GM12875 (cell line): Measurements from ENCODE around the gene NUP62.
"Not testable (repeated sequence)": the region's sequence is repeated elsewhere in the genome, so short reads cannot be mapped to it uniquely, and the experiment has no call there.

Experiments
- H3K4me3 ChIP-seq: one replicate; pipeline ENCODE4 v1.5.1; 2011; ENCODE audit warnings: low read depth, low read length, control low read depth
- TF ChIP-seq, protein P1 (sequence below): IDR thresholded peaks from 2 replicates; pipeline ENCODE4 v1.5.1; 2011; ENCODE audit warnings: low read depth, mild to moderate bottlenecking, control low read depth, inconsistent platforms, low read length, moderate library complexity, borderline replicate concordance; ENCODE audit not compliant: insufficient read depth

NUP62 gene

DNA sequence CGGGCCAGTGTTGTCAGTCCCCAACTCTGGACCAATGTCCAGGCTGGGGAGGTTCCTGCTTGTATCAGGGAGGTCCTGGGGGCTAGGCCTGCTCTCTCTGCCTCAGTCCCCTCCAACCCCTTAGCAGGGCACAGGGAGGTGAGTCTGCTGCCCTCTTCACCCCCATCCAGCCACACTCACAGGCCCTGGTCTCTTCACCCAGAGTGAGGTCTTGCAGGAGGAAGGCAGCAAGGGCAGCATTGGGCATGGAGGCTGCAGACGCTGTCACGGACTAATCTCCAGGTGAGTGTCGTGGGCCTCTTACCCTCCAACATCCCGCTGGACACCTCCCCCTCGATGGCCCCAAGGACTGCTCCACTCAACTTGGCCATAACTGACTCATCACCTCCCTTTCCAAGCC, 43.5 kb upstream of the NUP62 start:
- TF ChIP-seq, protein P1, sequence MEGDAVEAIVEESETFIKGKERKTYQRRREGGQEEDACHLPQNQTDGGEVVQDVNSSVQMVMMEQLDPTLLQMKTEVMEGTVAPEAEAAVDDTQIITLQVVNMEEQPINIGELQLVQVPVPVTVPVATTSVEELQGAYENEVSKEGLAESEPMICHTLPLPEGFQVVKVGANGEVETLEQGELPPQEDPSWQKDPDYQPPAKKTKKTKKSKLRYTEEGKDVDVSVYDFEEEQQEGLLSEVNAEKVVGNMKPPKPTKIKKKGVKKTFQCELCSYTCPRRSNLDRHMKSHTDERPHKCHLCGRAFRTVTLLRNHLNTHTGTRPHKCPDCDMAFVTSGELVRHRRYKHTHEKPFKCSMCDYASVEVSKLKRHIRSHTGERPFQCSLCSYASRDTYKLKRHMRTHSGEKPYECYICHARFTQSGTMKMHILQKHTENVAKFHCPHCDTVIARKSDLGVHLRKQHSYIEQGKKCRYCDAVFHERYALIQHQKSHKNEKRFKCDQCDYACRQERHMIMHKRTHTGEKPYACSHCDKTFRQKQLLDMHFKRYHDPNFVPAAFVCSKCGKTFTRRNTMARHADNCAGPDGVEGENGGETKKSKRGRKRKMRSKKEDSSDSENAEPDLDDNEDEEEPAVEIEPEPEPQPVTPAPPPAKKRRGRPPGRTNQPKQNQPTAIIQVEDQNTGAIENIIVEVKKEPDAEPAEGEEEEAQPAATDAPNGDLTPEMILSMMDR, result no peak
- no peak overlapping the region for H3K4me3 ChIP-seq

DNA sequence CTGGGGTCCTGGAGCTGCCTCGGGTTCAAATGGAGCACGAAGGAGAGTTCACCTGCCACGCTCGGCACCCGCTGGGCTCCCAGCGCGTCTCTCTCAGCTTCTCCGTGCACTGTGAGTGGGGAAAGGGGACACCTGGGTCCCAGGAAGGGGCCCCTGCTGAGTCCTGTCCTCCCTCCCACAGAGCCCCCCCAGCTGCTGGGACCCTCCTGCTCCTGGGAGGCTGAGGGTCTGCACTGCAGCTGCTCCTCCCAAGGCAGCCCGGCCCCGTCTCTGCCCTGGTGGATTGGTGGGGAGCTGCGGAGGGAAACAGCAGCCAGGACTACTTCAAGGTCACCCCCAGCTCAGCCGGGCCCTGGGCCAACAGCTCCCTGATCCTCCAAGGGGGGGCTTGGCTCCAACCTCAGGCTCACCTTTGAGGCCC, 42.7 kb upstream of the NUP62 start:
- TF ChIP-seq, protein P1, result no peak
- no peak overlapping the region for H3K4me3 ChIP-seq

DNA sequence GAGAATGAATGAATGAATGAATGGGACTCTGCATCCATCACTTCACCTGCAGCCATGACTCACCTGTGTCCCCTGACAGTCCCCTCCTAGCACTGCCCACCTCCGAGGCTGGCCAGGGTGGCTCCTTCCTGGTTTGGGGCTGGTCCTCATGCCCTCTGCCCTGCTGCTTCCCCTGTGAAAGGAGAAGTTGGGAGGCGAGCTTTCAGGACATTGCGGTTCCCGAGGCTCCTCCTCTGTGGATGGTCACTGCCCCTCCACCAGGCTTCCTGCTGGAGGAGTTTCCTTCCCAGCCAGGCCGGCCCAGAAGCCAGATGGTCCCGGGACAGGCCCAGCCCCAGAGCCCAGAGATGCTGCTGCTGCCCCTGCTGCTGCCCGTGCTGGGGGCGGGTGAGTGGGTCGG, 40.1 kb upstream of the NUP62 start:
- not testable (repeated sequence) for H3K4me3 ChIP-seq

DNA sequence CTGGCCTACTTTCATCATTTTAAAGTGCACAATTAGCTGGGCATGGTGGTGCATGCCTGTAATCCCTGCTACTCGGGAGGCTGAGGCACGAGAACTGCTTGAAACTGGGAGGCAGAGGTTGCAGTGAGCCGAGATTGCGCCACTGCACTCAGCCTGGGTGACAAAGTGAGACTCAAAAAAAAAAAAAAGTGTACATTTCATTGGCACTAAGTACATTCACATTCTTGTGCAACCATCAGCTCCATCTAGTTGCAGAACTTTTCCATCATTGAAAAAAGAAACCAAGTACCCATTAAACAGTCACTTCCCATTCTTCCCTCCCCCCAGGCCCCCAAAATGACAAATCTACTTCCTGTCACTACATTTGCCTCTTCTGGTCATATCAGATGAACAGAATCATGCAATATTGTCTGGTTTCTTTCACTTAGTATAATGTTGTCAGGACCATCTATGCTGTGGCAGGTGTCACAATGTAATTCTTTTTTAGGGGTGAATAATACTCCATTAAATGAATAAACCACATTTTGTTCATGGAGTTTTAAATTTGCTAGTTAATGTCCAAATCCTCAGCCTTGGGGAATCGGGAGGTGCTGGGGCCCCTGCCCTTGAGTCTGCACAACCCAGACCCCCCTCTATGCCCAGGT, 39.1 kb upstream of the NUP62 start:
- H3K4me3 ChIP-seq, result no peak overlapping the region
- TF ChIP-seq, protein P1, result no peak

DNA sequence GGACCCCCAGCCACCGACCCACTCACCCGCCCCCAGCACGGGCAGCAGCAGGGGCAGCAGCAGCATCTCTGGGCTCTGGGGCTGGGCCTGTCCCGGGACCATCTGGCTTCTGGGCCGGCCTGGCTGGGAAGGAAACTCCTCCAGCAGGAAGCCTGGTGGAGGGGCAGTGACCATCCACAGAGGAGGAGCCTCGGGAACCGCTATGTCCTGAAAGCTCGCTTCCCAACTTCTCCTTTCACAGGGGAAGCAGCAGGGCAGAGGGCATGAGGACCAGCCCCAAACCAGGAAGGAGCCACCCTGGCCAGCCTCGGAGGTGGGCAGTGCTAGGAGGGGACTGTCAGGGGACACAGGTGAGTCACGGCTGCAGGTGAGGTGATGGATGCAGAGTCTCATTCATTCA, 31.7 kb upstream of the NUP62 start, which contains the start of gene SIGLEC11:
TSS of gene SIGLEC11 (minus strand) at position 193 of the 400 bp plus-strand sequence. CDS start at position 102, 91 bp downstream.
- not testable (repeated sequence) for H3K4me3 ChIP-seq

DNA sequence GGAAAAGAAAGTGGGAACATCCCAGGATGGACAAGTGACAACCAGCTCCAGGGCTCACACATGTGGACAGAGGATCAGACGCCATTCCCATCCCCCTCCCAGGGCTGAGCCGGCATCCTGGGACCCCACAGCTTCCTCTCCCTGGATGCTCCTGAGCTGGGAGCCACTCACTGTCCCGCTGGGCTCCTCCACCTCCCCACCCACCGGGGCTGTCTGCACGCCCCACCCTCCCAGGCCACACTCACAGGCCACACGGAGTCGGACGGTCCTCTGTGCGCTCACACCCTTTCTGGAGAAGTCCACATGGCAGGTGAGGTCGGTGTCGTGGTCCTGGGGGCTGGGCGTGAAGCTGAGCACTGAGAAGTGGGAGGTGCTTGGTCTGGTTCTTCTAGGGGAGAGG, 30.6 kb upstream of the NUP62 start:
- not testable (repeated sequence) for H3K4me3 ChIP-seq

DNA sequence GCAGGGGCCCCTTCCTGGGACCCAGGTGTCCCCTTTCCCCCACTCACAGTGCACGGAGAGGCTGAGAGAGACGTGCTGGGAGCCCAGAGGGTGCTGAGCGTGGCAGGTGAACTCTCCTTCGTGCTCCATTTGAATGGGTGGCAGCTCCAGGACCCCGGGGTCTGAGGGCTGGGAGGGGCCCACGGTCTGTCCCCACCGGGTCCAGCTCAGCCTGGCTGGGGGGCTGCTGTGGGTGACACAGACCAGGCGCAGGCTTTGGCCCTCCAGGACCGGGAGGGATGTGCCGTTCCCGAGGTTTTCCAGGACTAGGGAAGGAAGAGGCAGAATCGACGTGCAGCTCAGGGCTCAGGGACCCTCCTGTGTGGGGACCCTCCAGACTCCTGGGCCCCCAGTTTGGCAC, 29.3 kb upstream of the NUP62 start:
- H3K4me3 ChIP-seq, result not testable (repeated sequence)

DNA sequence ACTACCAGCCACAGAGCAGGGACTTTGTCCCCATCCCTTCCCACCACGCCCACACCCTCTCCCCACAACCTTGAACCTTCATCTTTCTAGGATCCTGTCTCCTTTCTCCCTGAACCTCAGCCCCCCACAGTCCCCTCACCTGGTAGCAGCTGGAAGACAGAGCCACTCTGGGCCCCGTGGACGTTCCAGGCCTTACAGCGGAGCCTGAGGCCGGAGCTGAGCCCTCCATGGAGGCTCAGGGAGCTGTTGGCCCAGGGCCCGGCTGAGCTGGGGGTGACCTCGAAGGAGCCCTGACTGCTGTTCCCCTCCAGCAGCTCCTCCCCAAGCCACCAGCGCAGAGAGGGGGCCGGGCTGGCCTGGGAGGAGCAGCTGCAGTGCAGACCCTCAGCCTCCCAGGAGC, 28.8 kb upstream of the NUP62 start:
- not testable (repeated sequence) for H3K4me3 ChIP-seq

DNA sequence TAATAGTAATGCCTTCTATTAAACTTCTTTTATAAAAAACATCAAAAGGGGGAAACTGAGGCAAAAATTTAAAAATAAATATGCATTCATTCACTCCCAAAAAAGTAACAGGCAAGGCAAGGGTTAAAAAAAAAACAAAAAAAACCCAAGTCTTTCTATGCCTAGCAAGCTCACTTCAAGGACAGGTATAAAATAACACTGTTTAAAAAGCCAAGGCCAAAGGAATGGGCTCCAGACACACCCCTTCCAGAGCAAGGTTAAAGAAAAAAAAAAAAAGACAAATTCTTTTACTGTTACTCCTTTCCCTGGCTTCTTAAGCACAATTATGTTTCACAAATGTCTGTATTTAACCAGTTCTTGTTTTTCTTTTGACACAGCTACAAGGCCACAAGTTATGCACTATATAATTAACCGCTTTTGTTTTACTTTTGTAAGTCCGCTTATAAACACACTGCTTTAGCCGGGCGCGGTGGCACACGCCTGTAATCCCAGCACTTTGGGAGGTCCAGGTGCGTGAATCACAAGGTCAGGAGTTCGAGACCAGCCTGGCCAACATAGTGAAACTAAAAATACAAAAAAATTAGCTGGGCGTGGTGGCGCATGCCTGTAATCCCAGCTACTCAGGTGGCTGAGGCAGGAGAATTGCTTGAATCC, 28.1 kb upstream of the NUP62 start:
- TF ChIP-seq, protein P1, result no peak
- no peak overlapping the region for H3K4me3 ChIP-seq

DNA sequence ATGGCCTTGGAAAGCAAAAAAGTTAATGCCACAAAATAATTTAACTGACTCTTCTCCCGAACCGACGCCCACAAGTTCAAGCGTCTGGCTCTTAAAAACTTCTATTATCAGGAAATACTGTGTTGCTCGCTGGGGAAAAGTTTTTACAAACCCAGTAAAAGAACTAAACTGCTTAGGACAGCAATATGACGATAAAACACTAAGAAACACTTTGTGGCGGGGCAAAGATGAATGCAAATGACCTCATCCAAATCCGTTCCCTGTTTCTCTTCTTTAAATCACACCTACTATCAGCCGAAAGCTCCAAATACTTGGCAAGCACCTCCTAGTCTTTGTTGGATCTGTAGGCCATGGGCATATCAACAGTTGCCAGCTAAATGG, 26.8 kb upstream of the NUP62 start:
- H3K4me3 ChIP-seq, result no peak overlapping the region
- TF ChIP-seq, protein P1, result no peak
